Stimulated activated naive CD8-positive, alpha-beta T cell treated with anti-CD3 and anti-CD28 coated beads, Interleukin-15, Interleukin-2, amounts not matched to agents 100 ng/mL and 50 ng/mL, for 24 hours (primary cell): ENCODE measurements around the gene SHISA4.
"Not testable (repeated sequence)": the region's sequence is repeated elsewhere in the genome, so short reads cannot be mapped to it uniquely, and the experiment has no call there.

Experiments used
- H3K27ac Mint-ChIP-seq: one replicate; pipeline ENCODE4 v1.8.0; 2021; ENCODE audit warnings: mild to moderate bottlenecking, mixed read lengths
- H3K27me3 Mint-ChIP-seq: one replicate; pipeline ENCODE4 v1.8.0; 2021; ENCODE audit warnings: mixed read lengths
- H3K36me3 Mint-ChIP-seq: one replicate; pipeline ENCODE4 v1.8.0; 2021; ENCODE audit warnings: low read depth, mixed read lengths
- H3K4me1 Mint-ChIP-seq: one replicate; pipeline ENCODE4 v1.8.0; 2021; ENCODE audit warnings: low read depth, mixed read lengths
- H3K4me3 Mint-ChIP-seq: one replicate; pipeline ENCODE4 v1.8.0; 2021; ENCODE audit warnings: mild to moderate bottlenecking, mixed read lengths
- H3K9me3 Mint-ChIP-seq: one replicate; pipeline ENCODE4 v1.8.0; 2021; ENCODE audit warnings: mixed read lengths

SHISA4 gene

GRCh38 chr1:201888282-201889089, at the start of gene SHISA4:
Gene SHISA4 (plus strand): TSS chr1:201888898. CDS start chr1:201888995, 97 bp downstream.
- peaks cover 12% of the 10 kb centered on the region for H3K4me1 Mint-ChIP-seq
- peak within 1 kb of the TSS; percentile 49 for H3K4me3 Mint-ChIP-seq
- H3K27ac Mint-ChIP-seq: no peak within 1 kb of the TSS
- no peaks in the 10 kb centered on the region for H3K36me3 Mint-ChIP-seq
- H3K9me3 Mint-ChIP-seq: no peaks in the 10 kb centered on the region
- H3K27me3 Mint-ChIP-seq: peaks cover 42% of the 10 kb centered on the region

- Mint-ChIP-seq H3K4me1 (peaks cover 37% of the 10 kb centered on the region), H3K36me3 (peaks cover 52% of the 10 kb centered on the region)
Measured at GRCh38 chr1:201839089-201839488, 49.6 kb upstream of the SHISA4 start.

GRCh38 chr1:201840055-201840454, 48.6 kb upstream of the SHISA4 start:
- Mint-ChIP-seq H3K36me3 (peaks cover 42% of the 10 kb centered on the region), H3K4me3 (no peak overlapping the region), H3K4me1 (peaks cover 31% of the 10 kb centered on the region), H3K27ac (no peak overlapping the region), H3K27me3 (no peaks in the 10 kb centered on the region), H3K9me3 (no peaks in the 10 kb centered on the region)

More at GRCh38 chr1:201839089-201839488, 49.6 kb upstream of the SHISA4 start:
- not testable (repeated sequence) for H3K9me3 Mint-ChIP-seq, H3K4me3 Mint-ChIP-seq, H3K27ac Mint-ChIP-seq, H3K27me3 Mint-ChIP-seq

GRCh38 chr1:201840490-201840889, 48.2 kb upstream of the SHISA4 start:
- Mint-ChIP-seq H3K9me3 (no peaks in the 10 kb centered on the region), H3K4me3 (no peak overlapping the region), H3K4me1 (peaks cover 31% of the 10 kb centered on the region), H3K36me3 (peaks cover 38% of the 10 kb centered on the region), H3K27me3 (no peaks in the 10 kb centered on the region), H3K27ac (no peak overlapping the region)

- Mint-ChIP-seq H3K4me3 (no peak overlapping the region), H3K27ac (no peak overlapping the region), H3K27me3 (no peaks in the 10 kb centered on the region), H3K36me3 (peaks cover 33% of the 10 kb centered on the region), H3K9me3 (no peaks in the 10 kb centered on the region), H3K4me1 (peaks cover 35% of the 10 kb centered on the region)
Measured at GRCh38 chr1:201841265-201841912, 47.3 kb upstream of the SHISA4 start.

GRCh38 chr1:201842472-201843027, 46.1 kb upstream of the SHISA4 start:
- H3K4me3 Mint-ChIP-seq: no peak overlapping the region
- peaks cover 36% of the 10 kb centered on the region for H3K4me1 Mint-ChIP-seq
- H3K27me3 Mint-ChIP-seq: no peaks in the 10 kb centered on the region
- no peaks in the 10 kb centered on the region for H3K9me3 Mint-ChIP-seq
- peaks cover 31% of the 10 kb centered on the region for H3K36me3 Mint-ChIP-seq
- no peak overlapping the region for H3K27ac Mint-ChIP-seq

- H3K27ac Mint-ChIP-seq: no peak overlapping the region
- no peaks in the 10 kb centered on the region for H3K9me3 Mint-ChIP-seq
- no peak overlapping the region for H3K4me3 Mint-ChIP-seq
- no peaks in the 10 kb centered on the region for H3K27me3 Mint-ChIP-seq
- peaks cover 41% of the 10 kb centered on the region for H3K36me3 Mint-ChIP-seq
- peaks cover 23% of the 10 kb centered on the region for H3K4me1 Mint-ChIP-seq
Measured at GRCh38 chr1:201845331-201846083, 43.2 kb upstream of the SHISA4 start.

- Mint-ChIP-seq H3K27ac (no peak overlapping the region), H3K27me3 (no peaks in the 10 kb centered on the region), H3K4me1 (peaks cover 16% of the 10 kb centered on the region), H3K36me3 (peaks cover 49% of the 10 kb centered on the region), H3K9me3 (no peaks in the 10 kb centered on the region), H3K4me3 (no peak overlapping the region)
Measured at GRCh38 chr1:201847150-201847549, 41.5 kb upstream of the SHISA4 start.

- H3K9me3 Mint-ChIP-seq: no peaks in the 10 kb centered on the region
- H3K36me3 Mint-ChIP-seq: peaks cover 56% of the 10 kb centered on the region
- peaks cover 13% of the 10 kb centered on the region for H3K4me1 Mint-ChIP-seq
- no peak overlapping the region for H3K27ac Mint-ChIP-seq
- no peaks in the 10 kb centered on the region for H3K27me3 Mint-ChIP-seq
- H3K4me3 Mint-ChIP-seq: no peak overlapping the region
Measured at GRCh38 chr1:201848230-201848629, 40.5 kb upstream of the SHISA4 start.

- Mint-ChIP-seq H3K27ac (no peak overlapping the region), H3K4me1 (peaks cover 13% of the 10 kb centered on the region), H3K36me3 (peaks cover 63% of the 10 kb centered on the region), H3K4me3 (no peak overlapping the region), H3K27me3 (no peaks in the 10 kb centered on the region), H3K9me3 (no peaks in the 10 kb centered on the region)
Measured at GRCh38 chr1:201849372-201850052, 39.2 kb upstream of the SHISA4 start.

GRCh38 chr1:201850053-201850397, 38.7 kb upstream of the SHISA4 start:
- no peak overlapping the region for H3K4me3 Mint-ChIP-seq
- no peak overlapping the region for H3K27ac Mint-ChIP-seq
- H3K27me3 Mint-ChIP-seq: no peaks in the 10 kb centered on the region
- H3K9me3 Mint-ChIP-seq: no peaks in the 10 kb centered on the region
- H3K4me1 Mint-ChIP-seq: peaks cover 13% of the 10 kb centered on the region
- peaks cover 69% of the 10 kb centered on the region for H3K36me3 Mint-ChIP-seq

- Mint-ChIP-seq H3K9me3 (no peaks in the 10 kb centered on the region), H3K27ac (no peak overlapping the region)
Measured at GRCh38 chr1:201851949-201852348, 36.7 kb upstream of the SHISA4 start.

GRCh38 chr1:201856722-201857121, 32.0 kb upstream of the SHISA4 start:
- H3K4me1 Mint-ChIP-seq, H3K27ac Mint-ChIP-seq, H3K9me3 Mint-ChIP-seq, H3K27me3 Mint-ChIP-seq, H3K4me3 Mint-ChIP-seq: not testable (repeated sequence)
- peaks cover 81% of the 10 kb centered on the region for H3K36me3 Mint-ChIP-seq

More at GRCh38 chr1:201851949-201852348, 36.7 kb upstream of the SHISA4 start:
- Mint-ChIP-seq H3K4me1 (peaks cover 5% of the 10 kb centered on the region), H3K36me3 (peaks cover 86% of the 10 kb centered on the region), H3K27me3 (no peaks in the 10 kb centered on the region), H3K4me3 (no peak overlapping the region)

- peaks cover 74% of the 10 kb centered on the region for H3K36me3 Mint-ChIP-seq
Measured at GRCh38 chr1:201859424-201859823, 29.3 kb upstream of the SHISA4 start.

More at GRCh38 chr1:201859424-201859823, 29.3 kb upstream of the SHISA4 start:
- Mint-ChIP-seq H3K9me3 (no peaks in the 10 kb centered on the region), H3K27ac (no peak overlapping the region), H3K27me3 (no peaks in the 10 kb centered on the region), H3K4me1 (no peaks in the 10 kb centered on the region), H3K4me3 (no peak overlapping the region)
